ENCODE measurements around the gene WDHD1. TPM values are rescaled to one million over a fixed set of nuclear protein-coding genes. Genes with fewer than 3 reads are reported as not detected.

The WDHD1 gene
- total RNA-seq, 1 experiment from 2014 or later: 27.5 TPM

GRCh38 chr14:54919330-54919729, 107.6 kb downstream of the WDHD1 start:
- Mint-ChIP-seq H3K36me3 (ENCODE audit: insufficient read depth, unreplicated experiment) (no peaks in the 10 kb centered on the region), H3K27me3 (ENCODE audit: insufficient read depth, unreplicated experiment) (peaks cover 4% of the 10 kb centered on the region), H3K27ac (ENCODE audit: unreplicated experiment) (no peak overlapping the region), H3K4me3 (ENCODE audit: unreplicated experiment) (no peak overlapping the region), H3K9me3 (ENCODE audit: unreplicated experiment) (no peaks in the 10 kb centered on the region), H3K4me1 (ENCODE audit: low read depth, unreplicated experiment) (no peaks in the 10 kb centered on the region)
- no peak for DNase-seq
- TF ChIP-seq CTCF (IDR thresholded peaks at IDR 0.05; ENCODE audit: insufficient read depth in 1 of 2, low read depth in 1 of 2, low read length in 1 of 2, severe bottlenecking in 1 of 2, unreplicated experiment in 1 of 2): no peak
- Histone ChIP-seq H3K9me3 (no peaks in the 10 kb centered on the region), H3K27me3 (replicated peaks; ENCODE audit: control insufficient read depth, insufficient read depth, low read length) (no peaks in the 10 kb centered on the region), H3K4me3 (ENCODE audit: low read depth, low read length) (no peak overlapping the region), H3K36me3 (ENCODE audit: control insufficient read depth, insufficient read depth, low read length) (no peaks in the 10 kb centered on the region), H3K4me1 (no peaks in the 10 kb centered on the region)
- ChIA-PET POLR2A (no interaction called here), CTCF (no interaction called here)
- intact Hi-C loops (cut with micrococcal nuclease; ENCODE audit: unreplicated experiment): no loop called here
- BruUV-seq (replicated peaks): no TSS peak

- Histone ChIP-seq H3K9me3 (no peaks in the 10 kb centered on the region), H3K4me3 (ENCODE audit: low read depth, low read length) (no peak overlapping the region), H3K4me1 (no peaks in the 10 kb centered on the region), H3K27me3 (replicated peaks; ENCODE audit: control insufficient read depth, insufficient read depth, low read length) (no peaks in the 10 kb centered on the region), H3K36me3 (ENCODE audit: control insufficient read depth, insufficient read depth, low read length) (no peaks in the 10 kb centered on the region)
- ChIA-PET POLR2A (no interaction called here), CTCF (interaction anchor here (0.8 kb wide), 1 partner anchor 16 kb away, joined by 4 read pairs; the partner anchor contains the start of gene GCH1)
- Mint-ChIP-seq H3K4me3 (ENCODE audit: unreplicated experiment) (no peak overlapping the region), H3K36me3 (ENCODE audit: insufficient read depth, unreplicated experiment) (no peaks in the 10 kb centered on the region), H3K27me3 (ENCODE audit: insufficient read depth, unreplicated experiment) (peaks cover 4% of the 10 kb centered on the region), H3K4me1 (ENCODE audit: low read depth, unreplicated experiment) (no peaks in the 10 kb centered on the region), H3K9me3 (ENCODE audit: unreplicated experiment) (no peaks in the 10 kb centered on the region), H3K27ac (ENCODE audit: unreplicated experiment) (no peak overlapping the region)
- DNase-seq: no peak
- BruUV-seq (replicated peaks): no TSS peak
- no peak for TF ChIP-seq CTCF (IDR thresholded peaks at IDR 0.05; ENCODE audit: insufficient read depth in 1 of 2, low read depth in 1 of 2, low read length in 1 of 2, severe bottlenecking in 1 of 2, unreplicated experiment in 1 of 2)
- intact Hi-C loops (cut with micrococcal nuclease; ENCODE audit: unreplicated experiment): no loop called here
Measured at GRCh38 chr14:54918427-54918826, 108.5 kb downstream of the WDHD1 start.

GRCh38 chr14:54916101-54916500, 110.8 kb downstream of the WDHD1 start:
- ChIA-PET CTCF (no interaction called here), POLR2A (no interaction called here)
- no peaks in the 10 kb centered on the region for H3K4me1 Mint-ChIP-seq (ENCODE audit: low read depth, unreplicated experiment)
- no peak overlapping the region for H3K27ac Mint-ChIP-seq (ENCODE audit: unreplicated experiment)
- Histone ChIP-seq H3K9me3 (no peaks in the 10 kb centered on the region), H3K4me1 (no peaks in the 10 kb centered on the region), H3K36me3 (ENCODE audit: control insufficient read depth, insufficient read depth, low read length) (no peaks in the 10 kb centered on the region), H3K4me3 (ENCODE audit: low read depth, low read length) (no peak overlapping the region), H3K27me3 (replicated peaks; ENCODE audit: control insufficient read depth, insufficient read depth, low read length) (no peaks in the 10 kb centered on the region)
- H3K36me3 Mint-ChIP-seq (ENCODE audit: insufficient read depth, unreplicated experiment): no peaks in the 10 kb centered on the region
- no peaks in the 10 kb centered on the region for H3K9me3 Mint-ChIP-seq (ENCODE audit: unreplicated experiment)
- DNase-seq: no peak
- no TSS peak for BruUV-seq (replicated peaks)
- intact Hi-C loops (cut with micrococcal nuclease; ENCODE audit: unreplicated experiment): no loop called here
- no peak for TF ChIP-seq CTCF (IDR thresholded peaks at IDR 0.05; ENCODE audit: insufficient read depth in 1 of 2, low read depth in 1 of 2, low read length in 1 of 2, severe bottlenecking in 1 of 2, unreplicated experiment in 1 of 2)
- no peak overlapping the region for H3K4me3 Mint-ChIP-seq (ENCODE audit: unreplicated experiment)
- peaks cover 4% of the 10 kb centered on the region for H3K27me3 Mint-ChIP-seq (ENCODE audit: insufficient read depth, unreplicated experiment)
